ENCODE results near the gene ANKRD36.
"Not testable (repeated sequence)": the region's sequence is repeated elsewhere in the genome, so short reads cannot be mapped to it uniquely, and the experiment has no call there.

DNA sequence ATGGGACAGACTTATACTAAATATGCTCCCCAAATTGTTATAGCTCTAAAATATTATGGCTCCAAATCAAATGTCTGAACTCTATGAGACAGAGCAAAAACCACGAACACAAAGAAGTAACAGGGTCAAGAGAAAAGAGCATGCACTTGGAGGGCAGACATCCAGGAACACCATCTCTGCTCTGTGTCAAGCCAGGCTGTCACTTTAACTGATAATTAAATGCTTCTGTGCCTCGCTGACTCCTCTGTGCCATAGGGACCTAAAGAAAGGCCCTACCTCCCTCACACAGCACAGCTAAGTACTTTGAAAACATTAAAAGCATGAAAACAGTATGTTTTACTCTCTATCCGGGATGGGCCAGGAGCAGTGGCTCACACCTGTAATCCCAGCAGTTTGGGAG, 42.0 kb upstream of the ANKRD36 start:
- TF ChIP-seq, protein P1, sequence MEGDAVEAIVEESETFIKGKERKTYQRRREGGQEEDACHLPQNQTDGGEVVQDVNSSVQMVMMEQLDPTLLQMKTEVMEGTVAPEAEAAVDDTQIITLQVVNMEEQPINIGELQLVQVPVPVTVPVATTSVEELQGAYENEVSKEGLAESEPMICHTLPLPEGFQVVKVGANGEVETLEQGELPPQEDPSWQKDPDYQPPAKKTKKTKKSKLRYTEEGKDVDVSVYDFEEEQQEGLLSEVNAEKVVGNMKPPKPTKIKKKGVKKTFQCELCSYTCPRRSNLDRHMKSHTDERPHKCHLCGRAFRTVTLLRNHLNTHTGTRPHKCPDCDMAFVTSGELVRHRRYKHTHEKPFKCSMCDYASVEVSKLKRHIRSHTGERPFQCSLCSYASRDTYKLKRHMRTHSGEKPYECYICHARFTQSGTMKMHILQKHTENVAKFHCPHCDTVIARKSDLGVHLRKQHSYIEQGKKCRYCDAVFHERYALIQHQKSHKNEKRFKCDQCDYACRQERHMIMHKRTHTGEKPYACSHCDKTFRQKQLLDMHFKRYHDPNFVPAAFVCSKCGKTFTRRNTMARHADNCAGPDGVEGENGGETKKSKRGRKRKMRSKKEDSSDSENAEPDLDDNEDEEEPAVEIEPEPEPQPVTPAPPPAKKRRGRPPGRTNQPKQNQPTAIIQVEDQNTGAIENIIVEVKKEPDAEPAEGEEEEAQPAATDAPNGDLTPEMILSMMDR (IDR thresholded peaks at IDR 0.05): not testable (repeated sequence)
- TF ChIP-seq POLR2AphosphoS5, POLR2A (IDR thresholded peaks at IDR 0.05): not testable (repeated sequence)

All from sigmoid colon (tissue), 4 donors.